GM15510 (cell line): ENCODE measurements around the gene DVL2.

Experiments
- POLR2A ChIP-seq: IDR thresholded peaks from 3 replicates; pipeline ENCODE4 v1.6.1; 2011; ENCODE audit warnings: borderline replicate concordance; ENCODE audit not compliant: insufficient read length; ENCODE audit errors: extremely low read depth

The DVL2 gene

DNA sequence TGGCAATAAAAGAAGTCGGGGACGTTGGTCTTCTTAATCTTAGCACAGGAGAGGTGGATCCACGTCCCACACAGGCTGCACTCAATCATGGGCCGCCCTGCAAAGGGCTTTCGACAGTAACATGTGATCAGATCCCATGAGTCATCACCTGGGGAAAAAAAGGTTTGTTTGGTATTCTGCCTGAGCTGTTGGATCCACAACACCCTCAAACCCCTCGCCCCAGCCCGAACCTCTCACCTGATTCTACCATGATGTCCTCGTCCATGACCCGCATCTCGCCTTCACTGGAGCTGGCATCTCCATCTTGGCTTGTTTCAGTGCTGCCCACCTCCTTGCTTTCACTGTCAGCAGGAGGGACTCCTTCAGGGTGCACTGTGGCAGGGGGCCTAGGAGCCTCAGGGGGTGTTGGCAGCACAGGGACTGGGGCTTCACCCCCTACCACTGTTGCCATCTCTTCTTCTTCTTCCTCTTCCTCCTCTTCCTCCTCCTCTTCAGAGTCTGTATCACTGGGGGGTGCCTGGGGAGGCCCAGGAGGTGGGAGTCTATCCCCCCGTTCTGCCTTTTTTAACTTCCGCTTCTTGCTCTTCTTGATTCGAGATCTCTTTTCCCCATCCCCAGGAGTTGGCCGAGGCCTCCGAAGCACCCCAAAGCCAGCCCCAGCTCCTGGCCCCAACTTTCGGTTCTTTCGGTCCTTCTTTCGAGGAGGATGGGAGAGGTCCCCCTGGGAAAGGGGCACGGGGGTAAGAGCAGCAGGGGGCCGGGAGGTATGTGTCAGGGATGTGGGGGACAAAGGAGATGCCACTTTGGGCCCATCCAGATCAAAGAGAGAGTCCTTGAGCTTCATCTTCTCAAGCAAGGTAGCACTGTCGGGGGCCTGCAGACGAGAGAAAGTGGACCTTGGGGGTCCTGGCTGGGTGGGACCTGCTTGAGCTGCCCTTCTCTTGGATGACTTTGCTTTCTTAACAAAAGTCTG is 1.7 kb upstream of the DVL2 start:
- TF ChIP-seq POLR2A, result no peak

DNA sequence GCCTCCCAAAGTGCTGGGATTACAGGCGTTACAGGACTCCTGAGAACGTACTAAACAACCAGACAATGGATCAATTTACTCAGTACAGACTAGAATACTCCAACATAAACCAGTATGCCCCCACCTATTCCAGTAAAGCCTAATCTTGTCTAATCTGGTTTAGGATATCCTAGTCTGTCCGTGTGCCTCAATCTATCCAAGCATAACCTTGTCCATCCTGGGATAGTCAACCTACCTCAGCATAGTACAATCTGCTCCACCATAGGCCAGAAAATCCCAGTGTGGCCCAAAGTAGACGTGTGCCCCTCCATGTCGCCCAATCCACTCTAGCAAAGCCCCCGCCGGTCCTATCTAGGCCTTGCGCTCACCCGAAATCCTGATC is 625 bp downstream of the DVL2 start:
- no peak for TF ChIP-seq POLR2A

DNA sequence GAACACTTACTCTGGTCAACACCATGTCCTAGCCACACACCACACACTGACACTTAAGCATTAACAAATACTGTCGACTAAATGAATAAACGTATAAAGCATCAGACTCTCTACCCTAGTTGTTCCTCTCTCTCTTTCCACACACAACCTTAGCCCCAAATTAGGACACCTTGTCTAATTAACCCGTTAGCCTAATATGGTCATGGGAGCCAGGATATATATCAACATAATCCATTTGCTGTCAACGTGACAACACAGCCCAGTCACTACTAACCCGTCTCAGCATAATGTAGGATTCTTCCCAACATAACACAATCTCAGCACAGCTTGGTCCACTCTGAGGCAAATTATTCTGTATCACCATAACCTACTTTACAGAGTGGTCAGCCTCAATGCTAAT is 2.2 kb downstream of the DVL2 start:
- no peak for TF ChIP-seq POLR2A

DNA sequence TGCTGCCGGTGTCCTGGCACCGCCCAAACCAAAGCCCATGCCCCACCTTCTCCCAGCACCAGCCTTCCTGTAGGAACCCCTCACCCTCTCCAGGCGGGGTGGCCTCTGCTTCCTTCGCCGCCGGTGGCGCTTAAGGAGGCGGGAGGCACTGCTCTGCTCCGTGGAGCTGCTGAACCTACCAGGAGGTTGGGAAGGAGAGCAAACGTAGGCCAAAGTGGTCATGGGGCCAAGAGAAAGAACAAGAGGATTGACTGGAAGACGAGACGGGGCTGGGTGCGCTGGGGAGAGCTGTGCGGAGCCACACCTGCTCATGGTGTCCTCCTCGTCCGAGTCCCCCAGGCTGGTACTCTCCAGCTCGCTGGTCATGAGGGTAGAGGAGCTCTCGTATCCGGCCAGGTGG is 4.8 kb downstream of the DVL2 start:
- TF ChIP-seq POLR2A, result no peak

DNA sequence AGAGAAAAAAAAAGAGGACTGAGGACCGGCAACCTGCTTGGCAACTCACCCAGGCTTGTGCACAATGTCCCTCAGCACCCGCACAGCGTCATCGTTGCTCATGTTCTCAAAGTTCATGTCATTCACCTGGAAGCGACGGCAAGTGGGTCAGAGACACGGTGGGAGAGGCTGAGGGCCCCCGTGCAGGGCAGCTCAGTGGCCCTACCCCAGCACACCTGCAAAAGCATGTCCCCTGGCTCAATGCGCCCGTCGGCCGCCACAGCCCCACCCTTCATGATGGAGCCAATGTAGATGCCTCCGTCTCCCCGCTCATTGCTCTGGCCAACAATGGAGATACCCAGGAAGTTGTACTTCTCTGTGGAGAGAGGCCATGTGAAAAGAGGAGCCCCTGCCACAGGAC is 5.4 kb downstream of the DVL2 start:
- TF ChIP-seq POLR2A, result no peak

DNA sequence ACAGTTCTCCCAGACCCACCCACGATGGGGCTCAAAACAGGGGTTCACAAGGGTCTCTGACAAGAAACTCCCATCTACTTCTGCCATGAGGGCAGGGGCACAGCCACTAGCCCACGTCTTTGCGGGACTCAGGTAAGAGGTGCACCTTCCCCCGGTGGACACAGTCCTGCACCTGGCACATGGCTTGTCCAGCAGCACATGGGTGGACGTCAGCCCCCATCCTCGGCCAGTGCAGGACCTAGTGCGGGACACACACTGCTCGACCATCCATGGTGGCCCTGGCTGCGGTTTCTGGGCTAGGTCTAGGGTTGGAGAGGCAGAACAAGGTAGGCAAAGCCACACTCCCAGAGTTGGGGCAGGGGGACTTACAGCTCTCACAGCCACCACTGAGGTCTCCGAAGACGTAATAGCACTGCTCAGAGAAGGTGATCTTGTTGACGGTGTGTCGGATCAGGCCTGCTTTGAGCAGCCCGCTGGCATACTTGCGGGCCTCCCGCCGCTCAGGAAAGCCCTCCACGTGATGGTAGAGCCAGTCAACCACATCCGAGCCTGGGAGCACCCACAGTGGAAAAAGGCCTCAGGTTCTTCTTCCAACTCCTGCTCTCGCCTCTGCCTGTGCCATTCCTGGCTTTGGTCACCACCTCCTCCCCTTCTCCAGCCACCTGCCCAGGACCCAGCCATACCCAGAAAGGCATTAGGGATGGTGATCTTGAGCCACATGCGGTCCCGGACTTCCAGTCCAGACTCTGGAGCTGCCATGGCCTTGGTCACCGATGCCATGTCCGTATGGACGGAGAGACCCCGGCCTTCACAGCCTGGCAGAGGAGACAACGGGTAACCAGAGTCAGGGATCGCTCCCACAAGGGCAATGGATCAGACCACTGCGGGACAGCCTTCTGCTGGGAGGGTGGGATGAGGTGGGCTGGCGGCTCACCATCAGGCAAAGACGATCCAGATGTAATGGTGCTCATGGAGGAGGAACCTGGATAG is 7.3 kb downstream of the DVL2 start:
- no peak for TF ChIP-seq POLR2A

DNA sequence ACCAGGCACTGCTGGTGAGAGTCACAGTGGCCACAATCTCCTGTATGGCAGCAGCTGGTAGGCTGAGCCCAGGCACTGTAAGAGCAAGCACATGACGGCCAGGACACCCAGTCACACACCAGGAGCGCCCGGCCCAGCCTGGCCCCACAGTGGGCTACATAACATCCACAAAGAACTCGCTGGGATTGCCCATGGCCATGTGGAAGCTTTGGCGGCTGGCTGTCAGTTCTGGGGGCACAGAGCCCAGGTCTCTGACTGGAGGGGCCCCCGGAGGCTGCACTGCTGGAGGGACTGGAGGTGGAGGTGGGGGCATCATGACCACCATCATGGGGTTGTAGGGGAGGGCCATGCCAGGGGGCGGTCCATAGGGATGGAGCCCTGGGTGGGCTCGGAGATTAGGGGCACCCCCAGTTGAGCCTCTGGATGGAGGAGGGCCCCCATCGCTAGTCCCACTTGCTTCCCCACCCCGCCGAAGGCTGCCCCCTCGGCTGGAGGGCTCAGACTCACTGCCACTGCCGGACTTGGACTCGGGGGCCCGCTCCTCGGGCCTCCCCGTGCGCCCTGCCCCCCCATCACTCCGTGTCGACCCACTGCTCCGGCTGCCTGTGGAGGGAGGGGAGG is 8.5 kb downstream of the DVL2 start:
- TF ChIP-seq POLR2A, result no peak

DNA sequence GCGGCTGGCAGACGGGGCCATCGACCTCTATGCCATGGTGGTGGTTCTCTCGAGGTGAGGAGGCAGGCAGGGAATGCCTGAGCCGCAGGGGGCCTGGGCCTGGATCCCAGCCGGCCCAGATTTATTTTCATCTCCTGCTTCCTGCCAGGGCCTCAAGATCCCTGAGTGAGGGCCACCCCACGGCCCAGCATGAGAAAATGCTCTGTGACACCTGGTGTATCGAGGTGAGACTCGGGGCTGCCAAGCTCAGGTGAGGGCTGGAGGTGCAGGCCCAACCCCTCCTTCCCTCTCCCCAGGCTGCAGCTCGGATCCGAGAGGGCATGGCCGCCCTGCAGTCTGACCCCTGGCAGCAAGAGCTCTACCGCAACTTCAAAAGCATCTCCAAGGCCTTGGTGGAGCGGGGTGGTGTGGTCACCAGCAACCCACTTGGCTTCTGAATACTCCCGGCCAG is 9.6 kb downstream of the DVL2 start:
- TF ChIP-seq POLR2A, result no peak

DNA sequence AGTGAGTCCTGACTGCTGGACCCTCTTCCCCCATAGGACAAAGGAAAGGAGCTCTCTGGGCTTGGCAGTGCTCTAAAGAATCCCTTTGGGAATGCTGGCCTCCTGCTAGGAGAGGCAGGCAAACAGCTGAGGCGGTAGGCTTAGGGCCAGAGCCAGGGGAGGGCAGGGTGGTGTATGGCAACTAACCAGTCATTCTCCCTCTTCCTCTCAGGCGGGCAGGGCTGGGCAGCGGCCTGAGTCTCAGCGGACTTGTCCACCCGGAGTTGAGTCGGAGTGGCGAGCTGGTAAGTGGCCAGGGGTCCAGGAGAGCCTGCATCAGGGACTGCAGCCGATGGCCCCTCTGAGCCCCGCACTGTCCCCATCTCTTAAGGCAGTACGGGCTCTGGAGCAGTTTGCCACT is 10.2 kb downstream of the DVL2 start:
- TF ChIP-seq POLR2A, result no peak

DNA sequence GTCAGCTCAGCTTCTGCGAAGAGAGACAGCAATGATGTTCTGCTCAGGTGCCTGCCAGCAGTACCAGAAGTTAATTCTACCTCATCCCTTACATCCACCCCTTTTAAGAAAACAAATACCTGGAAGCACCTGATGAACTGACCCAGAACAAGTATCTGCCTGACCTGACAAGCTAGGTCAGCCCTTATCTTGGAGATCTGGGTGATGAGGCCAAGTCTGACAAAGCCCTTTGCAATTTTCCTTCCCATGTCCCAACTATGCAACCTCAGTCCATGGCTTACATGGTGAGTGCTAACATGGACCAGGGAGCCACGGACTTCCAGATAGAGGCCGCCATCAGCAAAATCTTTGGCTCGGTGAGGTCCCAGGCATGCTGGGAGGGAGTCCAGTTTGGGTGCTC is 10.9 kb downstream of the DVL2 start:
- no peak for TF ChIP-seq POLR2A

DNA sequence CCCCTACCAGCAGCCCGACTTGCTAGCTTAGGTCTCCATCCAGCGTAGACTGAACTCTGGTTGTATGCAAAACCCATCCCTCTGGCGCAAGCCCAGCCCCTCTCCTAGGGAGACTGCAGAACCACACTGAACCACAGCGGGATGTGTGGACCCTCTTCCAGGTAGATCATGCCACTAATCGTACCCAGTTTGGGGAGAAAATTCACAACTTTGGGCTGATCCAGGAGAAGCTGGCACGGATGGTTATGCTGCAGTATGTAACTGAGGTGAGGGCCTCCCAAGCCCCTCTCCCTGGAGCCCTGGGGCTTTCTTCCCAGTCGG is 11.4 kb downstream of the DVL2 start:
- no peak for TF ChIP-seq POLR2A

DNA sequence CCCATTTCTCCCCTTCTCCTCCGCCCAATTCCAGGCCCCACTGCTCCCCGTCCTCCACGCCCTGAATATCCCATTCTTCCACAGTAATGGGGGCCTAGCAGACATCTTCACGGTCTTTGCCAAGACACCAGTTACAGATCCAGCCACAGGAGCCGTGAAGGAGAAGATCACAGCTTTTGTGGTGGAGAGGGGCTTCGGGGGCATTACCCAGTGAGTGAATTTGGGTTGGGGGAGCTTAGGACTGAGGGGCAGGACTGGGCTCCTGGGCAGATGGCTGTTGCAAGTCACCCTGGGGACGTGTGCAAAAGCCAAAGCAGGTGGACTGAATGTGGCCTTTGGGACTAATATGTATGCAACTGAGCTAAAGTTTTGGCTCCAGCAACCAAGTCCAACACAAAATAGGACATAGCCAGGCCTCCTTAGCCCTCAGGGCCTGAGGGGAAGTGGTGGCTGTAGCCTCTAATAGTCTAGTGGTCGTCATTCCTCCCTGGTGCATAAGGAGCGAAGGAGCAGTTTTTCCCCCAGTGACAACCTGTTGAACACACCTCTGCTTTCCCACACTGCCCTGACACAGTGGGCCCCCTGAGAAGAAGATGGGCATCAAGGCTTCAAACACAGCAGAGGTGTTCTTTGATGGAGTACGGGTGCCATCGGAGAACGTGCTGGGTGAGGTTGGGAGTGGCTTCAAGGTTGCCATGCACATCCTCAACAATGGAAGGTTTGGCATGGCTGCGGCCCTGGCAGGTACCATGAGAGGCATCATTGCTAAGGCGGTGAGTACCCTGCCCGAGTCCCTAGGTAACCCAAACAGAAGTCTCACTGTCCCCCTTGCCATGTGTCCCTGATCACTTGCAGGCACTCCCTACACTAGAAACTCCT is 12.0 kb downstream of the DVL2 start:
- TF ChIP-seq POLR2A, result peak; percentile 13

DNA sequence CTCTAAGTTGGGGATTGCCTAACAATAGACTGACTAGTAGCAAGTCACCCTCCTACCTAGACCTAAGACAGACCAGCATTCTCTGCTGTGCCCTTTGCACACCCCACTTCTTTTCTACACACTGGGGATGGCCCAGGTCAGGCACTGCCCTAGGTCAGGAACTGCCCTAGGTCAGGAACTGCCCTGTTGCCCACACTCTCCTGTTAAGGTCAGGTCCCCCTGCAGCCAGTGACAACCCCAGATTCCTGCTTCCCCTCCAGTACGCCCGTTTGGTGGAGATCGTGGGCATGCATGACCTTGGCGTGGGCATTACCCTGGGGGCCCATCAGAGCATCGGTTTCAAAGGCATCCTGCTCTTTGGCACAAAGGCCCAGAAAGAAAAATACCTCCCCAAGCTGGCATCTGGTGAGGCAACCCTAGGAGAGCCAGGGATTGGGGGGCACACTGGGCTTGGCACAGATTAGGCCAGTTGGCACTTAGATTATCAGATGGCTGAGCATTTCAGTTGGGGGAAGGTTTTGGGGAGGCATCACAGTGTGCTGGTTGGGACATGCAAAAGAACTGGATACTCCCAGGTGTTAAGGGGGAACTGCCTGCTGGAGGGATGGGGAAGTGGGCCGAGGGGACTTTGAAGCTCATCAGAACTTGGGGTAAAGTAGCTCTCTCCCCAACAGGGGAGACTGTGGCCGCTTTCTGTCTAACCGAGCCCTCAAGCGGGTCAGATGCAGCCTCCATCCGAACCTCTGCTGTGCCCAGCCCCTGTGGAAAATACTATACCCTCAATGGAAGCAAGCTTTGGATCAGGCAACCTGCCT is 12.8 kb downstream of the DVL2 start:
- no peak for TF ChIP-seq POLR2A
